GM11168 (cell line): Measurements from ENCODE around the gene CYP4F22.
"Not testable (repeated sequence)": the region's sequence is repeated elsewhere in the genome, so short reads cannot be mapped to it uniquely, and the experiment has no call there.

ENCODE experiments used
- in situ Hi-C: fragments of 300-500 bp; cut with MboI; formaldehyde crosslinking; loops from one replicate; pipeline ENCODE4 v1.12.0; 2022; ENCODE audit warnings: low sequenced_read_pairs; ENCODE audit not compliant: unreplicated experiment

Gene CYP4F22

GRCh38 chr19:15508035-15508710 lies at the start of gene CYP4F22:
TSS of gene CYP4F22 (plus strand) at chr19:15508525. CDS start at chr19:15525337, 16,812 bp downstream.
- in situ Hi-C loops = no loop called here

- in situ Hi-C loops = loop anchor here (10.0 kb wide), 1 partner anchor 93 kb away; no protein-coding TSS in a partner anchor
Measured at GRCh38 chr19:15461694-15462093, 46.6 kb upstream of the CYP4F22 start.

- in situ Hi-C loops = loop anchor here (10.0 kb wide), 1 partner anchor 91 kb away; no protein-coding TSS in a partner anchor
Measured at GRCh38 chr19:15463861-15464371, 44.4 kb upstream of the CYP4F22 start.

GRCh38 chr19:15464394-15465385 lies 43.6 kb upstream of the CYP4F22 start, which contains the start of gene RASAL3:
TSS of gene RASAL3 (minus strand) at chr19:15464544. CDS start at chr19:15464358, 186 bp downstream.
- in situ Hi-C loops = loop anchor here (10.0 kb wide), 1 partner anchor 90 kb away; no protein-coding TSS in a partner anchor

- in situ Hi-C loops = loop anchor here (10.0 kb wide), 1 partner anchor 88 kb away; no protein-coding TSS in a partner anchor
Measured at GRCh38 chr19:15466851-15467733, 41.2 kb upstream of the CYP4F22 start.

- in situ Hi-C loops = loop anchor here (10.0 kb wide), 1 partner anchor 87 kb away; no protein-coding TSS in a partner anchor
Measured at GRCh38 chr19:15467734-15468214, 40.6 kb upstream of the CYP4F22 start.

GRCh38 chr19:15468675-15469512 lies 39.4 kb upstream of the CYP4F22 start:
- in situ Hi-C loops = loop anchor here (10.0 kb wide), 1 partner anchor 86 kb away; no protein-coding TSS in a partner anchor

- in situ Hi-C loops = loop anchor here (10.0 kb wide), 1 partner anchor 85 kb away; no protein-coding TSS in a partner anchor
Measured at GRCh38 chr19:15469513-15470297, 38.6 kb upstream of the CYP4F22 start.

- in situ Hi-C loops = no loop called here
Measured at GRCh38 chr19:15471639-15472101, 36.7 kb upstream of the CYP4F22 start.

- in situ Hi-C loops = not testable (repeated sequence)
Measured at GRCh38 chr19:15473821-15474220, 34.5 kb upstream of the CYP4F22 start.

- in situ Hi-C loops = no loop called here
Measured at GRCh38 chr19:15475169-15475568, 33.2 kb upstream of the CYP4F22 start.

GRCh38 chr19:15475611-15476010 lies 32.7 kb upstream of the CYP4F22 start:
- in situ Hi-C loops = no loop called here

- in situ Hi-C loops = no loop called here
Measured at GRCh38 chr19:15476325-15476724, 32.0 kb upstream of the CYP4F22 start.

- in situ Hi-C loops = no loop called here
Measured at GRCh38 chr19:15479391-15480345, 28.7 kb upstream of the CYP4F22 start, which contains the start of gene PGLYRP2. TSS of gene PGLYRP2 (minus strand) at chr19:15479501. CDS start at chr19:15479371, 130 bp downstream.

- in situ Hi-C loops = not testable (repeated sequence)
Measured at GRCh38 chr19:15480996-15481395, 27.3 kb upstream of the CYP4F22 start.

GRCh38 chr19:15485768-15486167 lies 22.6 kb upstream of the CYP4F22 start:
- in situ Hi-C loops = not testable (repeated sequence)
